NCI-H2171 treated with DMSO at 0.1 percent for 48 hours (cell line): ENCODE data around the gene HMGCL.
A peak's percentile ranks its signal among the peaks of the same experiment; 100 is the strongest.
"Not testable (repeated sequence)": the region's sequence is repeated elsewhere in the genome, so short reads cannot be mapped to it uniquely, and the experiment has no call there.

ENCODE experiments used
- DNase-seq: peaks from one replicate; lab custom pipeline; 2025; lab: John Stamatoyannopoulos, UW

Gene HMGCL

GRCh38 chr1:23826590-23826989, 1.4 kb upstream of the HMGCL start:
- DNase-seq, result not testable (repeated sequence)

- no peak for DNase-seq
Measured at GRCh38 chr1:23825762-23826522, 713 bp upstream of the HMGCL start.

- no peak for DNase-seq
Measured at GRCh38 chr1:23824711-23825075, 536 bp downstream of the HMGCL start.

DNA sequence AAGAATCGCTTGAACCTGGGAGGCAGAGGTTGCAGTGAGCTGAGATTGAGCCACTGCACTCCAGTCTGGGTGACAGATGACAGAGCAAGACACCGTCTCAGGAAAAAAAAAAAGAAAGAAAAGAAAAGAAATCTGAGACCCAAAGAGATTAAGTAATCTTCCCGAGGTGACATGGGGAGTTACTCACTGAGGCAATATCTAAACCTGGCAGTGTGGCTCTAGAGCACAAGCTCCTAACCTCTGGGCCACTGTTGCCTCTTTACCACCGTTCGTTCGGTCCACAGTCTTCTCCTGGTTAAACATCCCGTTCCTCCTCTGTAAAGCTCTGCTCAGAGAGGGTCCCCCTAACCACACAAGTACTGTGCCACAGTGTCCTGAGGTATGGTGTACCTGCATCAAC, 1.5 kb downstream of the HMGCL start:
- no peak for DNase-seq

- no peak for DNase-seq
Measured at GRCh38 chr1:23817633-23818032, 7.6 kb downstream of the HMGCL start.

DNA sequence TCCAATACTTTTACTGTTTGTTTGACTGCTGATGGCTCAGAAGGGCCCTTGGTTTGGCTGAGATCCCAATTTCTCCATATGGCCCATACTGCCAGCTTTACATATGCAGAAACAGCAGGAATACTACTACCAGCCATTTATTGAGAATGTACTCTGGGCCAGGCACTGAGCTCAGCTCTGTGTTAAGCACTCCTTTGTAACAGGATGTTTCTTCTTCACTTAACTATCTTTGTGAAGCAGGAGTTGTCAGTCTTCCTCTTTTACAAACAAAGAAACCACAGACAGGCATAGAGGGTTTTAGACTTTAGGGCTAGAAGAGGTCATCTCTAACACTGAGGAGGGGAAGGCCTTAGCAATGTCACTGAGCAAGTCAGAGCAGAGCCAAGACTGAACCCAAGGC, 8.3 kb downstream of the HMGCL start:
- peak; percentile 27 for DNase-seq

DNA sequence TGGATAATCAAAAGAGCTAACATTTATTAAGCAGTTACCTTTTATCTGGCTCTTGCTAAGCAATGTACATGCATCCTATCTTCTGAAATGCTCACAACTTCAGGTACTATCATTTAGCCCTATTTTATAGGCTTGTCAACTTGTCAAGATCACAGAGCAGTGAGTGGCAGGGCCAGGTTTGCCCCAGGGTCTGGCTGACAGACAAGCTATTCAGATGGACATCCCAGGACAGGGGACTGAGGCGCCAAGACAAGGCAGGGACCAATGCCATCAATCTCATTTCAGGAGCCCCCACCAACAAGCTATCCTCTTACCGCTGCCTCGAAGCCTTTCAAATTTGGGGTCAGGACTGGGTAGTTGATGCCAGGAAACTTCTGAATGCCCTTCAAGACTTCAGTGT, 8.9 kb downstream of the HMGCL start:
- no peak for DNase-seq

DNA sequence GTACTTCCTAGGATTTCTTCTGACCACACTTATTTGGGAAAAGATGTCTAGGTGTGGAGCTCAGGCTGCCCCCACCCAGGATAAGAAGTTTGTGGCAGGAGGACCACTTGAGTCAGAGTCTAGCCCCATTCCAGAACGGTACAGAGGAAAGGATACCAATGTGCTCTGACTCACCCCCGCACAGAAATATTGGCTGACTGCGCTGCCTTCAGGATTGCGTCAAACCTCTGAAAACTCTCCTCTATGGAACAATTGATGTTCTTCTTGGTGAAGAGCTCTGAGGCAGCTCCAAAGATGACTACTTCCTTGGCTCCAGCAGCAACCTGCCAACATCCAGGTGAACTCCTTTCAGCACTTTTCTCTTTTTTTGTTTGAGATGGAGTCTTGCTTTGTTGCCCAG, 11.2 kb downstream of the HMGCL start:
- DNase-seq, result no peak

DNA sequence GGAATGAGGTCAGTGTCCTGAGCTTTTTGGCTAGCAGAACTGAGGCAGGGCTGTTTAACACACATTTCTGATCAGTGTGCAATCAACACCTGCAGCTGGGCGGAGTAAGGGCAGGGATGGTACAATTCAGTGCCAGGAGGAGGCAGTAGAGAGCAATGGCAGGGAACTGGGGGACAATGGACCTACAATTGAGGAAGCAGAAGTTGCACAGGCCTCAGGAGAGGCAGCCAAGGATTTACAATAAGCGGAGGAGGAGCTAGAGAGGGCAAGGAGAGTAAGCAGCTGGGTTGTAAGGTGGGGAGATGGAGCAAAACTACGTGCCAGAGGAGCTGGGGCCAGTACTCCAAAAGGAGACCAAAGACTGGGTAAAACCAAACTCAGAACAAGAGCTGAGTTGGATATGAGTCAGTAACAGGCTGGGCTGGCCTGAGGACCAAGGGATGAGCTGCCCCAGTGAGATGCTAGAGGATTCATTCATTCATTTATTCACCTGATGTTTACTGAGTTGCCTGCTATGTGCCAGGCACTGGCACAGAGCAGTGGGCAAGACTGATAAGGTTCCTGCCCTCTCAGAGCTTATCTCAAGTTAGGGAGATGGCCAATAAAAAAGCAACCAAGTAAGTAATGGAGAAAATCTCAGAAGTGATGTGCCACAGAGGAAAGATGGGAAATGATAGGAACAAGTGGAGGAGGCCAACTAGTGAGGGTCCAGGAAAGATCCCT, 14.2 kb downstream of the HMGCL start:
- DNase-seq, result no peak

GRCh38 chr1:23809751-23810171, 15.5 kb downstream of the HMGCL start:
- peak; percentile 67 for DNase-seq

DNA sequence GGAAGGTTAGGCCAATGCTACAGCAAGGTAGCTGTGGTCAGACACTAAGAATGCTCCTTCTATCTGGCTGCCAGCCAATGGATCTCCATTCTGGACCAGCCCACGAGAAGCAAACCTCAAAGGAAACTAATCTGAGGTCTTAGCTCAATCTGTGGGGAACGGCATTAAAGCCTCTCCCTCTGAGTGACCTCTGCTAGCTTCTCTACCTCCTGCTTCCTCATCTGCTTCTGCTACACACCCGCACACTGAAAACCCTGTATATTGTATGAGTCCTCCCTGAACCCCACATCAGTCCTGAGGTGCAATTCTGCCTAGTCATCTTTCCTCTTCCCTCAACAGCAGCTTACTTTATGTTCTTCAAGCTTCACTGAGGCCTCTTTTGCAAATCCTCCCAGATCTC, 17.8 kb downstream of the HMGCL start:
- no peak for DNase-seq

DNA sequence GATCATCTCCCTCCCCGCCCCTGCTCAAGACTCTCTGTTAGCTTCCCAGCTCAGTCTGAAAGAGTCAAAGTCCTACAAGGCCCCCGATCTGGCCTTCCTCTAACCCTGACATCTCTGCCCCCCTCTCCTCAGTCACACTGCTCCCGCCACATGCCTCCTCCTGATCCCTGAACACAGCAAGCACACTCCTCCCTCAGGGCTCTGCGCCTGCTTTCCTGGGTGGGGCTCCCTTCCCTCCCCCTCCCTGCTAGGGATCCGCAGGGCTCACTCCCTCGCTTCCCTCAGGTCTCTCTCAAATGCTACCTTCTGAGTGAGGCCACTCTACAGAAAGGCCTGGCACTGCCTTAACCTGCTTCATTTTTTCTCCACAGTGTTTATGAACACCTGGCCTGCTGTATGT, 18.9 kb downstream of the HMGCL start:
- no peak for DNase-seq

DNA sequence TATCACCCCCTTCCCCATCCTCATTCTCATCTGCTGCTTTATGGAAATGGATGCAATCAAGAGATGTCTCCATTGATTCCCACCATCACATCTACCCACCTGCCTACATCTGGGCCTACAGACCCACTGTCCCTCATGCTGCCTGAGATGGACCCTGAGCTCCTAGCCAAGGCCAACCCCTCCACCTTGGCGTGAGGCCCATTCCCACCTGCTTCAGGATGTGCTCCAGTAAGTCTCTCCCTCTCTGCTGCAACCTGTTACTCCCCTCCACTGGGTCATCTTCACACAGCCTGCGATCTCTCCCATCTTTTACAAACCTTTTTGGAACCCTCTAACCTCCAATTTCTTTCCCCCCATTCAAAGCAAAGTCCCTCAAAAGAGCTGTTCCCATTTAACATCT, 20.2 kb downstream of the HMGCL start:
- DNase-seq, result no peak

DNA sequence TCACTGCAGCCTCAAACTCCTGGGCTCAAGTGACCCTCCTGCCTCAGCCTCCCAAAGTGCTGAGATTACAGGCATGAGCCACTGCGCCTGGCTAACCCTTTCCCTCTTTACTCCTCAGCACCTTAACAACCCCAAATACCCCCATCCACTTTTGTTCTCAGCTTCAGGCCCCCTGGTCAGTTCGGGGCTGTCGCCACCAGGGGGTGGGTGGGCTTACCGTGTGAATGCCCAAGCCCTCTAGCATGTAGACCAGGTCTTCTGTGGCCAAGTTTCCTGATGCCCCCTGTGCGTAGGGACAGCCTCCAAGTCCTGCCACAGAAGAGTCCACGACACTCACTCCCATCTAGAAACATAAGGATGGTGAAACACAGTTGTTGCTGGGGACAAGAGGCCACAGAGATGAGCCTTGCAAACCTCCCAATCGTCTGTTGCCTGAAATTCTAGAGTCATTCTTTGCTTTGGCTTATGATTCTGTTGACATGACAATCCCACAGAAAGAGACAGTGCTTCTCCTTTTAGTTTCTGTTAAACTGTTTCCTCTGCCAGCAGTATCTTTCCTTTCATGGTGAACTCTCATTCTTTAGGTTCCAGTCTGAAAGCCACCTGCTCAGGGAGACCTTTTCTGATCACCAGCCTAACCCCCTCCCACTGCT, 20.9 kb downstream of the HMGCL start:
- no peak for DNase-seq

GRCh38 chr1:23803674-23804073, 21.6 kb downstream of the HMGCL start:
- DNase-seq, result no peak

GRCh38 chr1:23802809-23803342, 22.4 kb downstream of the HMGCL start:
- not testable (repeated sequence) for DNase-seq

GRCh38 chr1:23801876-23802275, 23.4 kb downstream of the HMGCL start:
- no peak for DNase-seq

DNA sequence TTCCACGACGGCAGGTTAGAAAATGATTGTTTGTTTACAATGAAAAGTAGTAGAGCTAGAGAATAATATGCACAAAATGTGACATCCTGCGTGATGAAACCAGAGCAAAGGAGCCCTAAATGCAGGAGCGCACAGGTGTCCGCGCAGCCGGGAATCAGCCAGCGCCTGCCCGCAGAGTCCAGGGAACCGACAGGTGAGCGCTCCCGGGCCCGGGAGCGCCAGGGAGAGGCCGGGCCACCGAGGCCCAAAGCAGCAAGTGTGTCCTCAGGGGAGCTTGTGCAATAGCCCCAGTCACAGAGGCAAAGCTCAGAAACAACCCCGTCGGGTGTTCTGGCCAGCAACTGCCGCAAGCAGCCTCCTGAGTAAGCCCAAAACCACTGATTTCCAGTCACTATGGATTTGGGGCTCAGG, 23.9 kb downstream of the HMGCL start:
- no peak for DNase-seq

DNA sequence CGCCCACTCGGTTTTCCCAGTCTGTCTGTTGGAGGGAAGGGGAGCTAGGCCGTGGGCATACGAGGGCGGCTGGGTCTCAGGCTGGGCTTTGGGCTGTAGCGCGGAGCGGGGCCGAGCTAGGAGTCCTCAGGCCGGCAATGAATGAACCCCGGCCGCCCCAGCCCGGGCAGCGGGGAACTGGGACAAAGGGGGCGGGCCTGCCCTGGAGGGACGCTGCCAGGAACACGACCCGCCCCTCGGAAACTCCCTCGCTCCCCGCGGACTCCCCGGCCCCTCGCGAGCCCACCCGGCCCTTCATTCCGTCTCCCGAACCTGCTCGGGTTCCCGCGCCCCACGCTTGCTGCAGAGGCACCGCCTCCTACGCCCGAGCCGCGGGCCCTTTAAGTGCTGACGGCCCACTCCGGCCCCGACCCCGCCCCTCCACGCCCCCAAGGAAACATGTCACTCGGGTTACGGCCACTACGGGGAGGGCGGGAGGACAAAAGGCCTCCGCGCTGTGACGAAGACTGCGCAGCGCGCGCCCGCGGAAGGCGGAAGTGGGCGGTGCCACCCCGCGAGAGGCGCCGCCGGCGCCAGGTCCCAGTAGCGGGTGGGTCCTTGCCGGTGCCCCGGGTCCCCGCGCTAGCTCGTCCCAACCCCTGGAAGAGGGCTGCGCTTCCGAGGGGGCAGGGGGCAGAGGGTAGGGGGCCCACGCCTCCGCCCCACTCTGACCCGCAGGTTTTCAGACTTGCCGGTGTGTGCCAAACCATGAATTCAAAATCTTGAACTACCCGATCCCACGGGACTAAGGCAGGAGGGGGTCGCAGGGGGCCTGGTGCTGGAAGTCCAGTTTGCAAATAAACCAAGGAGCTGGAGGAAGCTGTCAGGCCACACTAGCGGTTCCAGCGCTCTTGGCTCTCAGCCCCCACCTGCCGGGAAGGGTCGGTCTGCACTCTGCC, 24.6 kb downstream of the HMGCL start, which contains the start of gene GALE:
Gene GALE, minus strand, starts transcription at position 355 of the 938 bp plus-strand sequence. CDS start 1,747 bp downstream, outside the sequence.
- peak; percentile 93 for DNase-seq

GRCh38 chr1:23799570-23800399, 25.4 kb downstream of the HMGCL start:
- no peak for DNase-seq

- DNase-seq, result no peak
Measured at GRCh38 chr1:23799255-23799569, 26.0 kb downstream of the HMGCL start.
